H7 (cell line): Measurements from ENCODE around the gene SYNE2. TPM values are rescaled to one million over a fixed set of nuclear protein-coding genes. Genes with fewer than 3 reads are reported as not detected.
"Not testable (repeated sequence)": the region's sequence is repeated elsewhere in the genome, so short reads cannot be mapped to it uniquely, and the experiment has no call there.

ENCODE experiments used
- DNase-seq: peaks from one replicate; pipeline ENCODE4 v3.0.0; 2012
- H3K27me3 ChIP-seq: 2 replicates; pipeline ENCODE4 v1.6.0; 2011; ENCODE audit warnings: mild to moderate bottlenecking, low read length; ENCODE audit not compliant: control insufficient read depth, insufficient read depth
- H3K36me3 ChIP-seq: replicated peaks from 2 replicates; pipeline ENCODE4 v1.5.1; 2011; ENCODE audit warnings: low read length; ENCODE audit not compliant: control insufficient read depth, insufficient read depth
- H3K4me3 ChIP-seq: 2 replicates; pipeline ENCODE4 v1.5.1; 2011; ENCODE audit warnings: low read depth, mild to moderate bottlenecking, control low read depth, low read length, moderate library complexity; ENCODE audit not compliant: insufficient read depth
- total RNA-seq: library from RNA; depleted of rRNA; stranded (reverse); fragments of >200 nt; shearing (Covaris generic); gene quantifications from 2 replicates; pipeline ENCODE4 v1.2.3, GENCODE V29; 2014

The SYNE2 gene
- total RNA-seq, 1 experiment from 2014 or later = 35.3 TPM

DNA sequence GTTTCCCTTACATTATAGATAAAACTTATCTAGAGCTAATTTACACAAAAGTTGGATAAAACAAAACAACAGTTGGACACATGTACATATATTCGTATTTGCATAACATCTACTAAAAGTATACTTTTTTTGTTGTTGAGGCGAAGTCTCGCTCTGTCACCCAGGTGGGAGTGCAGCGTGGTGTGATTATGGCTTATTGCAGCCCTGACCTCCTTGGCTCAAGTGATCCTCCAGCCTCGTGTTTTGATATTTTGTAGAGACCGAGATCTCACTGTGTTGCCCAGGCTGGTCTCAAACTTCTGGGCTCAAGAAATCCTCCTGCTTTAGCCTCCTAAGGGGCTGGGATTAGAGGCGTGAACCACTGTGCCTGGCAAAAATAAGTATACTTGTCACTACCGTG lies 9.4 kb downstream of the SYNE2 start:
- no peaks in the 10 kb centered on the region for H3K36me3 ChIP-seq
- no peaks in the 10 kb centered on the region for H3K27me3 ChIP-seq
- no peak overlapping the region for H3K4me3 ChIP-seq
- no peak for DNase-seq

DNA sequence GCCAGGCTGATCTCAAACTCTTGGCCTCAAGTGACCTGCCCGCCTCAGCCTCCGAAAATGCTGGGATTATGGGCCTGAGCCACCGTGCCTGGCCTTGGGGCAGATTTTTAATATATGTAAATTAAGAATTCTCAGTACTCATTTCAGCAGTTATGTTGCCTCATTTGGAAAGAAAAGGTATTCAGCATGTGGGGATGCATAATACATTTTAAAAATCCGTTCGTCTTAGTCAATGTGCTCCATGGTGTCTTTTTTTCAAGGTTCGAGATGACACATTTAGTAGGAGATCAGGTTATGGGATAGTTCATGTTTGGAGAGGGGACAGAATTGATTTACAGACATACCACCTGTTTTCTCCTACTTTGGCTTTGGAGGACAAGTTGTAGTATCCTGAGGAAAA lies 10.2 kb downstream of the SYNE2 start:
- Histone ChIP-seq H3K27me3 (no peaks in the 10 kb centered on the region), H3K4me3 (no peak overlapping the region), H3K36me3 (no peaks in the 10 kb centered on the region)
- no peak for DNase-seq

DNA sequence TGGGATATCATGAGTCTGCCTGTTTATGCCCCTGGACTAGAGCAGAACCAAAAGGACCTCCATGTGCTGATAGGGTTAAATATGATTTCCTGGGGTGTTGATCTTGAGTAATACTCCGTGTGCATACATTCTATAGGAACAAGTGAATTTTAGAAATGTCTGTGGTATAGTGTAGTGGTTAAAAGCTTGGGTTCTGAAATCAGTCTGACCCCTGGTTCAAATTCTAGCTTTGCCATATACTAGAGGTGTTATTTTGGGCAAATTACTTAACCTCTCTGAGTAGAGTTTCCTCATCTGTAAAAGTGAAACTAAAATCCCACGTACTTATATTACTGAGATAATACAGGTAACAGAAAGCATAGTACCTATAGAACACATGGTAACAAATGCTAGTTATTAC lies 12.0 kb downstream of the SYNE2 start:
- H3K36me3 ChIP-seq, H3K27me3 ChIP-seq, H3K4me3 ChIP-seq, DNase-seq: not testable (repeated sequence)

DNA sequence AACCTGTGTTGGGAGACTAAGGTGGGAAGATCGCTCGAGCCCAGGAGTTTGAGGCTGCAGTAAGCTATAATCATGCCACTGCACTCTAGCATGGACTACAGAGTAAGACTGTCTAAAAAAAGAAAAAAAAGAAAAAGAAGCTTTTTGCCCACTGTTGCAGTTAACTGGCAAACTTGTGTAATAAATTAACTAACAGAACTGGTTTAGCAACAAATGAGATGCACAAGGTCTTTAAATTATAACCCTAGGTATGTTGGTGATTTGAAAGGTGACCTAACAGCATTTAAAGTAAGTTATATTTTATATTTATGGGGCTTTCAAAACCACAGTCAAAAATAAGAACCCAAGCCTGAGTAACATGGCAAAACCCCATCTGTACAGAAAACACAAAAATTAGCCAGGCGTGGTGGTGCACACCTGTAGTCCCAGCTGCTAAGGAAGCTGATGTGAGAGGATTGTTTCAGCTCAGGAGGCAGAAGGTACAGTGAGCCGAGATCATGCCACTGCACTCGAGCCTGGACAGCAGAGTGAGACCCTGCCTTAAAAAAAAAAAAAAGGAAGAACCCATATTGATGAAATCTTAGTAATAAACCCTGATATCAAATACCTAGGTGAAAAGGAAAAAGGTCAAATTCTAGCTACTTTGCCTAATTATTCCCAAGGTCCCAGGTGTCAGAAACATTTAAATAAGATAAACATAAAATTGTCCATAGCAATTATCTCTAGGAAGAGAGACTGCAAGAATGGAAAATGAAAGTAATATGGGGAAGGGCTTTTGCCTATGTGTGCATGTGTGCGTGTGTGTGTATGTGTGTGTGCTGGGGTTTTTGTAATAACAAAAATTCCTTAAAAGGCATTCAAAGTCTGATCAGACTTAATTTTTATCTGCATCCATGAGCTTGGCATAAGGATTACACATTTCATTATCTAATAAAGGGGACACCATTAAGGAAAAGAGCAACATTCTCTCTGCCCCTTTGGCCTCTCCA lies 15.4 kb downstream of the SYNE2 start:
- no peak overlapping the region for H3K4me3 ChIP-seq
- no peak for DNase-seq

DNA sequence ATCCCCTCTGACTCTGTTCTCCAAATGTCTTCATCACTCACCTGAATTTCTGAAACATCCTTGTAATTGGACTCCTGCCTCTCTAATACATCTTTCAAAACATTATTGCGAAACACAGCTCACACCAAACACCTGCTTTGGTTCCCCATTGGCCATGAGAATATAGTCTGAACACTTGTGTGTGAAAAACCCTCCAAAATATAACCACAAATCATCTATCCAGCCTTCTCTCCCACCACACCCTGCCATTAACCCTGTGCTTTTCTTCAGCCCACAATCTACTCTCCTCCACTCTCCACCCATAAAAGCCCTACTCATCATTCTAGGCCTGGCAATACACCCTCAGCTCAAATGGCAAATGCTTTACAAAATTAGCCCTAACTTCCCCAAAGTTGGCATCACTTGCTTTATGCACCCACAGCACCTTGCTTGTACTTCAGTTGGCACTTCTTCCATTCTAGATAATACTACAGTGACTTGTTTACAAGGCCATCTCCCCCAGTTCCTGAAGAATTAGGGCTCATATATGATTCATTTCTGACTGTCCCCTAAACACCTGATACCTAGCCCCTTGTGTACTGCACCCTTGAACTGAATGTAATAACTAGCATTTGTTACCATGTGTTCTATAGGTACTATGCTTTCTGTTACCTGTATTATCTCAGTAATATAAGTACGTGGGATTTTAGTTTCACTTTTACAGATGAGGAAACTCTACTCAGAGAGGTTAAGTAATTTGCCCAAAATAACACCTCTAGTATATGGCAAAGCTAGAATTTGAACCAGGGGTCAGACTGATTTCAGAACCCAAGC lies 17.3 kb downstream of the SYNE2 start:
- not testable (repeated sequence) for H3K27me3 ChIP-seq, H3K4me3 ChIP-seq, DNase-seq, H3K36me3 ChIP-seq

More for the DNA sequence above, 15.4 kb downstream of the SYNE2 start:
- no peaks in the 10 kb centered on the region for H3K27me3 ChIP-seq
- no peaks in the 10 kb centered on the region for H3K36me3 ChIP-seq

DNA sequence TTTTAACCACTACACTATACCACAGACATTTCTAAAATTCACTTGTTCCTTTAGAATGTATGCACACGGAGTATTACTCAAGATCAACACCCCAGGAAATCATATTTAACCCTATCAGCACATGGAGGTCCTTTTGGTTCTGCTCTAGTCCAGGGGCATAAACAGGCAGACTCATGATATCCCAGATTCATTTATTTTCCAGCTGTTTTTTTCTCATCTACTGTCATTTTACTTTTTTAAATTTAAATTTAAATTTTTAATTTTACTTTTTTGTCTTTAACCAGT lies 17.9 kb downstream of the SYNE2 start:
- H3K4me3 ChIP-seq, H3K36me3 ChIP-seq, H3K27me3 ChIP-seq, DNase-seq: not testable (repeated sequence)

DNA sequence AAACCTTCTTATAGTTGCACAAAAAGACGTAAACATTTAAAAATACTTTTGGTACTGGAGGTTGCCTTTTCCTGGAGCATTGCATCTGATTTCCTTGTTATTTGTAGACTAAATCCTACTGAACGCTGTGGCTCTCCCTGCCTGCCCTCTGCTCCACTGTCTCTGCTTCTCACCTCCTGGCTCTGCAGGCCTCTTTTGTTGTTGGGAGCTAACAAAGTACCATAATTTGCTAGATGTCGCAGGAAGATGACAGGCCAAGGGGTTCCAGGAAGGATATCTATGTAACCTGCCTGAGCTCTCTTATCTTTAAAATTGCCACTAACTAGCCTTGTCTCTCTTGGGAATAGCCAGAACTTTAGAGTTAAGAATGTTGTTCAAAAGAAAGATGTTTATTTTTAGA lies 21.4 kb downstream of the SYNE2 start:
- no peaks in the 10 kb centered on the region for H3K27me3 ChIP-seq
- DNase-seq = no peak

DNA sequence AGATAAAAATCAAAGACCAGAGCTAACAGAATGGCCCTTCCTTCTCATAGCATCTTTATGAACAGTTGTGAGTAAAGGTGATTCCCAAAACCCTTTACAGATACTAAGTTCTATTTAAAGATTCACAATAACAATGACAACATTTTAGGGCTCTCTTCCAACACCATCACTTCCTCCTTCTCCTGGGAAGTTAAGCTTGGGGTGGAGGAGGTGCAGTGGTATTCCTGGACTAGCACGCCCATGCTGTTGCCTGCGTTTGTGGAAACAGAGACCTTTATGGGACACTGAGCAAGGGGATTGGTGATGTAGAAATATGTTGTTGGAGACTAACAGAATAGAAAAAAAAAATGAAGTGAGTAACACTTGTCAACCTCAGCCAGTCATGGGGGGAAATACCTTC lies 22.5 kb downstream of the SYNE2 start:
- Histone ChIP-seq H3K4me3 (no peak overlapping the region), H3K36me3 (no peaks in the 10 kb centered on the region), H3K27me3 (no peaks in the 10 kb centered on the region)
- DNase-seq = no peak

More for the DNA sequence above, 21.4 kb downstream of the SYNE2 start:
- Histone ChIP-seq H3K36me3 (no peaks in the 10 kb centered on the region), H3K4me3 (no peak overlapping the region)

DNA sequence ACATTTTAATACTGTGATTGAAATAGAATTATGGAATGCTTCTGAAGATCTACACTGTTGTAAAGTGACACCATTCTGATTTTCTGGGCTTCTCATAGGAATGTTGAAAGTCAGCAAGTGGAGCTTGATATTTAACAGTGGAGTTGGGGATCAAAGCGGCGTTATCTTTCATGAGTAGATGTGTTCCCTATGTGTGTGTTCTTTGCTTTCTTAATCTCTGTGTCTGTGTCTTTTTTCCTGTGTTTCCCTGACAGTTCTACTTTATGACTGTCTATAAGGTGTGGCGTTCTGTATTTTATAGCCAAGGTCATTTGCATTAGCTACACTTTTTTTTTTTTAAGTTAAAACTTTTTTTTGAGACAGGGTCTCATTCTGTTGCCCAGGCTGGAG lies 24.7 kb downstream of the SYNE2 start:
- no peak for DNase-seq
- H3K27me3 ChIP-seq = no peaks in the 10 kb centered on the region
- H3K4me3 ChIP-seq = no peak overlapping the region
- H3K36me3 ChIP-seq = no peaks in the 10 kb centered on the region

DNA sequence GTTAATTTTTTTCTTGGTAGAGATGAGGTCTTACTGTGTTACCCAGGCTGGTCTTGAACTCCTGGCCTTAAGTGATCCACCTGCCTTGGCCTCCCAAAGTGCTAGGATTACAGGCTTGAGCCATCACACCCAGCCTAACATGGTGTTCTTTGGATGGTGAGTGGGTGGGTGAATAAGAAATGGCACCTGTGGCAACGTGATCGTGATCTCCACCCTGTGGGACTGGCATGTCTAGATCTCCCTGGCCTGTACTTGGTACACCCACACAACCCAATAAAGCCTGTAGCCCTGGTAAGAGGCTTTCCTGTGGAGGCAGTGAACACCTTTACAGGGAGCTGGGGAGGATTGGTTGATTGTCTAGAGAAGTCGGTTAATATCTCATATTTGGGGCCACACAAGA lies 25.2 kb downstream of the SYNE2 start:
- H3K27me3 ChIP-seq = no peaks in the 10 kb centered on the region
- no peak for DNase-seq
- H3K4me3 ChIP-seq = no peak overlapping the region
- no peaks in the 10 kb centered on the region for H3K36me3 ChIP-seq

DNA sequence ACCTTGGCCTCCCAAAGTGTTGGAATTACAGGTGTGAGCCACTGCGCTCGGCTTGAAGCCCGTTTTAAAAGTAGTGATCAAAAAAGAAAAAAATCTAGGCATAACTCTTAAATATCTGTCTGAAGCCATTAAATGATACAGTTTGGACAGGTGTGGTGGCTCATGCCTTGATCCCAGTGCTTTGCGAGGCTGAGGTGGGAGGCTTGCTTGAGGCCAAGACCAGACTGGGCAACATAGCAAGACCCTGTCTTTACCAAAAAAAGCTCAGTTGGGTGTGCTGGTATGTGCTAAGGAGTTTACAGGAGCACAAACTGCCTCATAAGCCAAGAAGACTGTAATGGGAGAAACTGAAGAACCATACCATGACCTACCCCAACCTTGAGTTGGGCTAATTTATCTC lies 26.0 kb downstream of the SYNE2 start:
- Histone ChIP-seq H3K27me3 (no peaks in the 10 kb centered on the region), H3K4me3 (no peak overlapping the region), H3K36me3 (no peaks in the 10 kb centered on the region)
- no peak for DNase-seq

DNA sequence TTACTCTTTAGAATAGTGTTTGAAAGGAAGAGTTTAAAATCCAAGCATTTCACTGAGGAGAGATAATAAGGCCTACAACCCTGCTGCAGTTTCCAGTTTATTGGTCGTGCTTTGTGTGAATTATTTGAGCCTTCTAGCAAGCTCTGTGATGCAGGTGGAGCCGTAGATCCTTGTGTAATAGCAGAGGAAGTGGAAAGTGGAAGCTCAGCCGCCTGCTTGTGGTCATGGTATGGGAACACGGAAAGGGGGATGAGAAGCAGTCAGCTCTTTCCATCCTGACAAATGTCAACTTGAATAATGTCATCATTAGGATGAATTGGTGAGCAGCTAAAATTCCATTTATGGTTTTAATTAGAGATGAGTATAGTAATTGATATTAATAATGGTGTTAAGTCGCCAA lies 29.1 kb downstream of the SYNE2 start:
- no peak for DNase-seq
- Histone ChIP-seq H3K27me3 (no peaks in the 10 kb centered on the region), H3K36me3 (no peaks in the 10 kb centered on the region), H3K4me3 (no peak overlapping the region)

DNA sequence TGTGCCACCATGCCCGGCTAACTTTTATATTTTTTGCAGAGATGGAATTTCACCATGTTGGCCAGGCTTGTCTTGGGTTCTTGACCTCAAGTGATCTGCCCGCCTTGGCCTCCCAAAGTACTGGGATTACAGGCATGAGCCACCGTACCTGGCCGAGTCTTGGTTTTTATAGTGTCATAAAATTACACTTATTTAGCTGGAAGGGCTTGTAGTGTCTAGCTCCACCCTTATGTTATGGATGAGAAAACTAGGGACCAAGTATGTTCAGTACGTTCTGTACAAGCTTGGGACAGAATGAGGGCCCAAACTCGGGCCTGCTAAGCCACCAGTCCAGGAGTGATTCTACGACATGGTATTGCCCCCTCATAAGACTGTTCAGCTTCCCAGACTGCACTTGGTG lies 35.1 kb downstream of the SYNE2 start:
- H3K27me3 ChIP-seq = no peaks in the 10 kb centered on the region
- H3K4me3 ChIP-seq = no peak overlapping the region
- no peaks in the 10 kb centered on the region for H3K36me3 ChIP-seq
- DNase-seq = no peak

DNA sequence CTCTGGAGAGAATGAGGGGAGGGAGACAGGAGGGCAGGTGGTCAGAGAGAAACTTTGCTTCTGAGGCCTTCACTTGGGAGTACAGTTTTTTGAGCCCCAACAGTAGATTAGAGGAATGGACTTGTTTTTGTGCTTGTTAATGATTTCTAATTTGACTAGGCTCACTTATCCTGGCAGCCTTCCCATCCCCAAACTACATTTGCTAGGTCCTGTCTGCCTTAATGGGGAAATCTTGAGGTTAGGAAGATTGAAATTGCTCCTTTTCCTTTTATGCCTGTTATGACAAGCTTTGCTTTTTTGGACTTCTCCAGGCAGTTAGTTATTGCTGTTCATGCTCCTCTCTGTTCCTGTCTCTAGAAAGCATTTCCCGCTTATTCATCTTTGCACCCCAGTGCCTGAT lies 37.7 kb downstream of the SYNE2 start:
- Histone ChIP-seq H3K27me3 (no peaks in the 10 kb centered on the region), H3K36me3 (no peaks in the 10 kb centered on the region), H3K4me3 (no peak overlapping the region)
- DNase-seq = no peak
